GM12878 (cell line): ENCODE results near the gene MTF2.

Experiments
- BACH1 ChIP-seq: fragments of 450-650 bp; IDR thresholded peaks from 2 replicates; pipeline ENCODE4 v1.6.1; 2017; ENCODE audit warnings: mild to moderate bottlenecking, borderline replicate concordance
- CBFB ChIP-seq: IDR thresholded peaks from 2 replicates; pipeline ENCODE4 v1.6.1; 2016; ENCODE audit warnings: antibody characterized with exemption, low read depth
- CBX3 ChIP-seq: fragments of 200-600 bp; sonication (generic); IDR thresholded peaks from 2 replicates; pipeline ENCODE4 v1.6.1; 2016; ENCODE audit warnings: low read depth, borderline replicate concordance
- EGR1 ChIP-seq, 2 experiments: IDR thresholded peaks; 1 replicate in 1 of 2; 2 replicates in 1 of 2; pipeline ENCODE4 v1.6.1; 2011 to 2012; ENCODE audit warnings: low read depth in 2 of 2, low read length in 2 of 2, borderline replicate concordance in 1 of 2, mild to moderate bottlenecking in 1 of 2, moderate library complexity in 1 of 2
- FOS ChIP-seq: IDR thresholded peaks from 3 replicates; pipeline ENCODE4 v1.6.1; 2011; ENCODE audit warnings: borderline replicate concordance; ENCODE audit not compliant: insufficient read length; ENCODE audit errors: extremely low read depth
- NRF1 ChIP-seq: conservative IDR thresholded peaks from 2 replicates; pipeline ENCODE4 v1.6.1; 2011; ENCODE audit warnings: mild to moderate bottlenecking, low read depth, low read length, improper control_type of control experiment
- POLR2A ChIP-seq: IDR thresholded peaks from 2 replicates; pipeline ENCODE4 v1.6.1; 2011; ENCODE audit warnings: low read depth, mild to moderate bottlenecking, low read length
- SUZ12 ChIP-seq: fragments of 200-600 bp; sonication (generic); IDR thresholded peaks from one replicate; pipeline ENCODE4 v1.6.1; 2018; ENCODE audit warnings: antibody characterized with exemption, mild to moderate bottlenecking; ENCODE audit not compliant: unreplicated experiment
- TCF7 ChIP-seq: IDR thresholded peaks from 2 replicates; pipeline ENCODE4 v1.6.1; 2014; ENCODE audit warnings: antibody characterized with exemption, borderline replicate concordance
- TF ChIP-seq, protein P1 (sequence below): IDR thresholded peaks from 2 replicates; pipeline ENCODE4 v1.6.1; 2012; ENCODE audit warnings: low read depth, low read length, improper control_type of control experiment
- TF ChIP-seq, protein P2 (sequence below), 3 experiments: IDR thresholded peaks in 2 of 3; conservative IDR thresholded peaks in 1 of 3; 2 replicates each; pipeline ENCODE4 v1.5.1; 2011; ENCODE audit warnings: low read depth in 3 of 3, low read length in 3 of 3, mild to moderate bottlenecking in 3 of 3, control low read depth in 2 of 3, moderate library complexity in 2 of 3, inconsistent platforms in 1 of 3, mixed read lengths in 1 of 3; ENCODE audit not compliant: control insufficient read depth in 2 of 3, insufficient read depth in 1 of 3; ENCODE audit errors: extremely low read depth in 1 of 3
- TF ChIP-seq, protein P3 (sequence below): fragments of 450-650 bp; IDR thresholded peaks from 2 replicates; pipeline ENCODE4 v1.6.1; 2016; ENCODE audit warnings: mild to moderate bottlenecking

DNA sequence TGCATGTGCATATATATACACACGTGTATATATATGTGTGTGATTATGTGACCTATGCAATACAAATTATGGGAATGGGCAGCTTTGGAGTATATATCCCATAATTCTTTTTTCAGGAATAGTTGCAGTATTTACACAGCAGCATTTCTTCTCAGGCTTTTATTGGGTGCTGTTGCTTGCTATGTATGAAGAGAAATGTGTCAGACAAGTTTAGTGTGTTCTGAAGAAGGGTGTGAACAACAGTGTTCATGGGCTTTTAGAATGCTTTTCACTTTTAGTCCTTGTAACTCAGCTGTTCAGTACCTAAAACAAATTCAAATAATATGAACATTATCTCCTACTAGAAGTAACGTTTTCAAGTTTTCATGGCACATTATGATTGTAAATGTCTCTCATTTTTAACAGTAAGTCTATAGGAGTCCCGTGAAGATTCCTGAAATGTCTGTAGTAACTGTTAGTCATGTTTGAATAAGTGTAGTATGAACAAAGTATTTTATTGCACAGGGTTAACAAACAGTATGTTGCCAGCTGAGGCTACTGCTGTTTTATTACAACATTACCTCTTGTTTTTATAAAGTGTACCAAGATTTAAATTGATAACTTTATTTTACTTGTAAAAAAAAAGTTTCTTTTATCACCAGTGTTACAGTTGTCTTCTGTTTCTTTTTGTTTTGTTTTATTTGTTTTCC lies 58.7 kb downstream of the MTF2 start:
- TF ChIP-seq, protein P1, sequence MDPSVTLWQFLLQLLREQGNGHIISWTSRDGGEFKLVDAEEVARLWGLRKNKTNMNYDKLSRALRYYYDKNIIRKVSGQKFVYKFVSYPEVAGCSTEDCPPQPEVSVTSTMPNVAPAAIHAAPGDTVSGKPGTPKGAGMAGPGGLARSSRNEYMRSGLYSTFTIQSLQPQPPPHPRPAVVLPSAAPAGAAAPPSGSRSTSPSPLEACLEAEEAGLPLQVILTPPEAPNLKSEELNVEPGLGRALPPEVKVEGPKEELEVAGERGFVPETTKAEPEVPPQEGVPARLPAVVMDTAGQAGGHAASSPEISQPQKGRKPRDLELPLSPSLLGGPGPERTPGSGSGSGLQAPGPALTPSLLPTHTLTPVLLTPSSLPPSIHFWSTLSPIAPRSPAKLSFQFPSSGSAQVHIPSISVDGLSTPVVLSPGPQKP: no peak
- TF ChIP-seq, protein P2, sequence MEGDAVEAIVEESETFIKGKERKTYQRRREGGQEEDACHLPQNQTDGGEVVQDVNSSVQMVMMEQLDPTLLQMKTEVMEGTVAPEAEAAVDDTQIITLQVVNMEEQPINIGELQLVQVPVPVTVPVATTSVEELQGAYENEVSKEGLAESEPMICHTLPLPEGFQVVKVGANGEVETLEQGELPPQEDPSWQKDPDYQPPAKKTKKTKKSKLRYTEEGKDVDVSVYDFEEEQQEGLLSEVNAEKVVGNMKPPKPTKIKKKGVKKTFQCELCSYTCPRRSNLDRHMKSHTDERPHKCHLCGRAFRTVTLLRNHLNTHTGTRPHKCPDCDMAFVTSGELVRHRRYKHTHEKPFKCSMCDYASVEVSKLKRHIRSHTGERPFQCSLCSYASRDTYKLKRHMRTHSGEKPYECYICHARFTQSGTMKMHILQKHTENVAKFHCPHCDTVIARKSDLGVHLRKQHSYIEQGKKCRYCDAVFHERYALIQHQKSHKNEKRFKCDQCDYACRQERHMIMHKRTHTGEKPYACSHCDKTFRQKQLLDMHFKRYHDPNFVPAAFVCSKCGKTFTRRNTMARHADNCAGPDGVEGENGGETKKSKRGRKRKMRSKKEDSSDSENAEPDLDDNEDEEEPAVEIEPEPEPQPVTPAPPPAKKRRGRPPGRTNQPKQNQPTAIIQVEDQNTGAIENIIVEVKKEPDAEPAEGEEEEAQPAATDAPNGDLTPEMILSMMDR (IDR thresholded peaks at IDR 0.05 in 2 of 3, conservative IDR thresholded peaks at IDR 0.05 in 1 of 3; ENCODE audit: control insufficient read depth in 2 of 3, extremely low read depth in 1 of 3, insufficient read depth in 1 of 3, low read depth in 3 of 3, low read length in 3 of 3): no peak
- TF ChIP-seq CBFB (no peak), CBX3 (no peak), BACH1 (no peak), POLR2A (no peak), FOS (no peak), NRF1 (no peak), SUZ12 (no peak), EGR1 (IDR thresholded peaks at IDR 0.05; ENCODE audit: borderline replicate concordance in 1 of 2, low read depth in 2 of 2, low read length in 2 of 2) (no peak), TCF7 (no peak)
- TF ChIP-seq, protein P3, sequence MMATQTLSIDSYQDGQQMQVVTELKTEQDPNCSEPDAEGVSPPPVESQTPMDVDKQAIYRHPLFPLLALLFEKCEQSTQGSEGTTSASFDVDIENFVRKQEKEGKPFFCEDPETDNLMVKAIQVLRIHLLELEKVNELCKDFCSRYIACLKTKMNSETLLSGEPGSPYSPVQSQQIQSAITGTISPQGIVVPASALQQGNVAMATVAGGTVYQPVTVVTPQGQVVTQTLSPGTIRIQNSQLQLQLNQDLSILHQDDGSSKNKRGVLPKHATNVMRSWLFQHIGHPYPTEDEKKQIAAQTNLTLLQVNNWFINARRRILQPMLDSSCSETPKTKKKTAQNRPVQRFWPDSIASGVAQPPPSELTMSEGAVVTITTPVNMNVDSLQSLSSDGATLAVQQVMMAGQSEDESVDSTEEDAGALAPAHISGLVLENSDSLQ: no peak
